ENCODE measurements around the gene DDX3X.
"Not testable (repeated sequence)": the region's sequence is repeated elsewhere in the genome, so short reads cannot be mapped to it uniquely, and the experiment has no call there.

The DDX3X gene

GRCh38 chrX:41377624-41378023 lies 43.7 kb downstream of the DDX3X start:
- no peak for DNase-seq

- DNase-seq = no peak
Measured at GRCh38 chrX:41381685-41382084, 47.7 kb downstream of the DDX3X start.

GRCh38 chrX:41382714-41383645 lies 49.0 kb downstream of the DDX3X start:
- DNase-seq = no peak

GRCh38 chrX:41384051-41384705 lies 50.2 kb downstream of the DDX3X start:
- no peak for DNase-seq

- DNase-seq = no peak
Measured at GRCh38 chrX:41386222-41386990, 52.4 kb downstream of the DDX3X start.

GRCh38 chrX:41388543-41388942 lies 54.6 kb downstream of the DDX3X start:
- DNase-seq = no peak

GRCh38 chrX:41389311-41389888 lies 55.4 kb downstream of the DDX3X start:
- DNase-seq = no peak

GRCh38 chrX:41390576-41390975 lies 56.6 kb downstream of the DDX3X start:
- DNase-seq = not testable (repeated sequence)

GRCh38 chrX:41391606-41392005 lies 57.6 kb downstream of the DDX3X start:
- no peak for DNase-seq

GRCh38 chrX:41394293-41394692 lies 60.3 kb downstream of the DDX3X start:
- no peak for DNase-seq

- DNase-seq = no peak
Measured at GRCh38 chrX:41397219-41397618, 63.3 kb downstream of the DDX3X start.

GRCh38 chrX:41397768-41398167 lies 63.8 kb downstream of the DDX3X start:
- no peak for DNase-seq

GRCh38 chrX:41402556-41402955 lies 68.6 kb downstream of the DDX3X start:
- not testable (repeated sequence) for DNase-seq

GRCh38 chrX:41405551-41405950 lies 71.6 kb downstream of the DDX3X start:
- DNase-seq = no peak

GRCh38 chrX:41406201-41406600 lies 72.2 kb downstream of the DDX3X start:
- DNase-seq = no peak

GRCh38 chrX:41407816-41408215 lies 73.9 kb downstream of the DDX3X start:
- DNase-seq = no peak

- no peak for DNase-seq
Measured at GRCh38 chrX:41408576-41408975, 74.6 kb downstream of the DDX3X start.

- DNase-seq = no peak
Measured at GRCh38 chrX:41409006-41409405, 75.0 kb downstream of the DDX3X start.

GRCh38 chrX:41411222-41411621 lies 77.3 kb downstream of the DDX3X start:
- not testable (repeated sequence) for DNase-seq

- DNase-seq = no peak
Measured at GRCh38 chrX:41412261-41413081, 78.5 kb downstream of the DDX3X start.

Data from NCI-H1092 treated with DMSO at 0.1 percent for 48 hours (cell line).